ENCODE measurements around the gene CWF19L2.

- TF ChIP-seq CTCF (IDR thresholded peaks at IDR 0.05; ENCODE audit: low read depth, low read length, poor library complexity, severe bottlenecking) = no peak
- no peak for TF ChIP-seq EZH2phosphoT487 (IDR thresholded peaks at IDR 0.05; ENCODE audit: borderline replicate concordance, low read length)
Observed at GRCh38 chr11:107384144-107384852, 73.3 kb downstream of the CWF19L2 start.

Measured in DOHH2 (cell line).